Keratinocyte (primary cell): Measurements from ENCODE around the gene L1CAM. TPM values are rescaled to one million over a fixed set of nuclear protein-coding genes. Genes with fewer than 3 reads are reported as not detected.

Experiments
- DNase-seq: peaks from one replicate; pipeline ENCODE4 v3.0.0-alpha.2; 2011; ENCODE audit warnings: low read depth, missing footprints, low spot score
- FAIRE-seq: peaks from 2 replicates; lab custom pipeline; 2011; peaks lifted over from hg19 to GRCh38; lab: Jason Lieb, UNC
- H2AFZ ChIP-seq: 2 replicates; pipeline ENCODE4 v1.6.0; 2012; ENCODE audit warnings: low read length, control low read depth, inconsistent platforms; ENCODE audit not compliant: control insufficient read depth
- H3K27ac ChIP-seq: 2 replicates; pipeline ENCODE4 v1.5.1; 2011; ENCODE audit warnings: low read length; ENCODE audit not compliant: control insufficient read depth, insufficient read depth
- H3K27me3 ChIP-seq: 3 replicates; pipeline ENCODE4 v1.6.0; 2011; ENCODE audit warnings: low read length; ENCODE audit not compliant: control insufficient read depth, insufficient read depth; ENCODE audit errors: extremely low read depth
- H3K36me3 ChIP-seq, 2 experiments: 2 replicates in 1 of 2; 3 replicates in 1 of 2; pipeline ENCODE4 v1.5.1; 2011; ENCODE audit warnings: low read length in 2 of 2, mild to moderate bottlenecking in 1 of 2; ENCODE audit not compliant: control insufficient read depth in 2 of 2, insufficient read depth in 2 of 2; ENCODE audit errors: extremely low read depth in 1 of 2
- H3K4me1 ChIP-seq: 3 replicates; pipeline ENCODE4 v1.5.1; 2011; ENCODE audit warnings: low read length; ENCODE audit not compliant: control insufficient read depth, insufficient read depth; ENCODE audit errors: extremely low read depth
- H3K4me2 ChIP-seq: 3 replicates; pipeline ENCODE4 v1.6.0; 2011; ENCODE audit warnings: low read depth, low read length; ENCODE audit not compliant: control insufficient read depth, insufficient read depth; ENCODE audit errors: extremely low read depth
- H3K4me3 ChIP-seq, 3 experiments: fragments of 200-600 bp in 1 of 3; sonication (generic) in 1 of 3; 2 replicates in 2 of 3; 3 replicates in 1 of 3; pipeline ENCODE4 v1.5.1; 2011 to 2016; ENCODE audit warnings: low read length in 3 of 3, mild to moderate bottlenecking in 3 of 3, control low read depth in 2 of 3, inconsistent platforms in 1 of 3, low read depth in 1 of 3, mixed read lengths in 1 of 3, mixed run types in 1 of 3, moderate library complexity in 1 of 3; ENCODE audit not compliant: control insufficient read depth in 2 of 3, insufficient read depth in 2 of 3; ENCODE audit errors: extremely low read depth in 1 of 3
- H3K79me2 ChIP-seq: 2 replicates; pipeline ENCODE4 v1.6.0; 2012; ENCODE audit warnings: low read length; ENCODE audit not compliant: control insufficient read depth, insufficient read depth
- H3K9ac ChIP-seq: 3 replicates; pipeline ENCODE4 v1.6.0; 2011; ENCODE audit warnings: low read length; ENCODE audit not compliant: control insufficient read depth, insufficient read depth; ENCODE audit errors: extremely low read depth
- H3K9me1 ChIP-seq: 3 replicates; pipeline ENCODE4 v1.6.0; 2011; ENCODE audit warnings: low read length; ENCODE audit not compliant: control insufficient read depth, insufficient read depth; ENCODE audit errors: extremely low read depth
- H3K9me3 ChIP-seq: 2 replicates; pipeline ENCODE4 v1.5.1; 2012; ENCODE audit warnings: low read depth, low read length; ENCODE audit not compliant: control insufficient read depth
- H4K20me1 ChIP-seq: 3 replicates; pipeline ENCODE4 v1.6.0; 2011; ENCODE audit warnings: low read length; ENCODE audit not compliant: control insufficient read depth, insufficient read depth; ENCODE audit errors: extremely low read depth
- EZH2 ChIP-seq: IDR thresholded peaks from one replicate; pipeline ENCODE4 v1.6.1; 2012; ENCODE audit warnings: inconsistent platforms, mild to moderate bottlenecking, low read length, moderate library complexity
- dilution Hi-C: fragments of 300-500 bp; cut with MboI; formaldehyde crosslinking; loops from one replicate; pipeline ENCODE4 v1.7.0; 2020; ENCODE audit warnings: low sequenced_read_pairs; ENCODE audit not compliant: extremely low pct_ligation_motif_present
- polyA plus RNA-seq, 5 experiments: library from polyadenylated mRNA; depleted of rRNA in 3 of 5; stranded (reverse) in 3 of 5; stranded (forward) in 1 of 5; unstranded in 1 of 5; fragments of >200 nt; gene quantifications; 1 replicate in 1 of 5; 2 replicates in 3 of 5; 3 replicates in 1 of 5; pipeline versions ENCODE4 v1.2.1 to v1.2.3, GENCODE V29; 2011 to 2012; ENCODE audit warnings: missing spikeins in 2 of 5, low read depth in 1 of 5, low replicate concordance in 1 of 5
- TF ChIP-seq, protein P1 (sequence below), 3 experiments: IDR thresholded peaks in 1 of 3; conservative IDR thresholded peaks in 1 of 3; optimal IDR thresholded peaks in 1 of 3; 2 replicates in 2 of 3; 3 replicates in 1 of 3; pipeline versions ENCODE3 to v1.5.1; 2011; ENCODE audit warnings: low read length in 3 of 3, mild to moderate bottlenecking in 3 of 3, moderate library complexity in 2 of 3, control low read depth in 1 of 3, inconsistent platforms in 1 of 3; ENCODE audit not compliant: insufficient read depth in 2 of 3; ENCODE audit errors: extremely low read depth in 1 of 3

Gene L1CAM
- polyA plus RNA-seq, 1 donor (not counting 4 experiments of a cell fraction or from before 2014, with no cell fraction given), result 18.2 TPM

DNA sequence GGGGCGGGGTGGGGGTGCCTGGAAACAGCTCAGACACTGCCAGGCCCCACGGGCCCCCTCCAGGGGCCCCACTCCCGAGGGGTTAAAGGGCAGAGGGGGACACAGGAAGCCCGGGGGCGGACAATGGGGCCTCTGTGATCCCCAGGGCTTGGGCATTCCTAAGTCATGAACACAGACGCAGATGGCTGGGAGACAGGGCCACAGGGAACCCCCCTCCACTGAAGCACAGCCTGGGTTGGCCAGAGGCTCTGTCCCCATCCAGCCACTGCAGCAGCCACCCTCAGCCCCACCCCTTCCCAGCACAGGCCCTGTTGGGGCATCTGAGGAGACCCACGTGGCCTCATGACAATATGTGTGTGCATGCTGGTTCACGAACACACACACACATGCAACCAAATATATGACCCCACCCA lies 3.9 kb downstream of the L1CAM start:
- dilution Hi-C loops, result no loop called here
- Histone ChIP-seq H3K9me1 (no peaks in the 10 kb centered on the region), H3K79me2 (no peaks in the 10 kb centered on the region), H3K27ac (no peak overlapping the region), H2AFZ (no peak overlapping the region), H4K20me1 (peaks cover 6% of the 10 kb centered on the region), H3K36me3 (no peaks in the 10 kb centered on the region), H3K4me2 (no peak overlapping the region), H3K4me1 (peaks cover 3% of the 10 kb centered on the region), H3K9ac (no peak overlapping the region), H3K4me3 (no peak overlapping the region), H3K27me3 (peaks cover 42% of the 10 kb centered on the region), H3K9me3 (no peaks in the 10 kb centered on the region)
- no peak for DNase-seq
- TF ChIP-seq, protein P1, sequence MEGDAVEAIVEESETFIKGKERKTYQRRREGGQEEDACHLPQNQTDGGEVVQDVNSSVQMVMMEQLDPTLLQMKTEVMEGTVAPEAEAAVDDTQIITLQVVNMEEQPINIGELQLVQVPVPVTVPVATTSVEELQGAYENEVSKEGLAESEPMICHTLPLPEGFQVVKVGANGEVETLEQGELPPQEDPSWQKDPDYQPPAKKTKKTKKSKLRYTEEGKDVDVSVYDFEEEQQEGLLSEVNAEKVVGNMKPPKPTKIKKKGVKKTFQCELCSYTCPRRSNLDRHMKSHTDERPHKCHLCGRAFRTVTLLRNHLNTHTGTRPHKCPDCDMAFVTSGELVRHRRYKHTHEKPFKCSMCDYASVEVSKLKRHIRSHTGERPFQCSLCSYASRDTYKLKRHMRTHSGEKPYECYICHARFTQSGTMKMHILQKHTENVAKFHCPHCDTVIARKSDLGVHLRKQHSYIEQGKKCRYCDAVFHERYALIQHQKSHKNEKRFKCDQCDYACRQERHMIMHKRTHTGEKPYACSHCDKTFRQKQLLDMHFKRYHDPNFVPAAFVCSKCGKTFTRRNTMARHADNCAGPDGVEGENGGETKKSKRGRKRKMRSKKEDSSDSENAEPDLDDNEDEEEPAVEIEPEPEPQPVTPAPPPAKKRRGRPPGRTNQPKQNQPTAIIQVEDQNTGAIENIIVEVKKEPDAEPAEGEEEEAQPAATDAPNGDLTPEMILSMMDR (optimal IDR thresholded peaks at IDR 0.05 in 1 of 3, IDR thresholded peaks at IDR 0.05 in 1 of 3, conservative IDR thresholded peaks at IDR 0.05 in 1 of 3; ENCODE audit: extremely low read depth in 1 of 3, insufficient read depth in 2 of 3, low read length in 3 of 3), result no peak
- TF ChIP-seq EZH2, result no peak
- no peak for FAIRE-seq

- H3K79me2 ChIP-seq, result no peaks in the 10 kb centered on the region
- dilution Hi-C loops, result no loop called here
- no peak overlapping the region for H3K4me2 ChIP-seq
- no peaks in the 10 kb centered on the region for H3K9me1 ChIP-seq
- peaks cover 3% of the 10 kb centered on the region for H3K4me1 ChIP-seq
- DNase-seq, result no peak
- TF ChIP-seq, protein P1 (optimal IDR thresholded peaks at IDR 0.05 in 1 of 3, IDR thresholded peaks at IDR 0.05 in 1 of 3, conservative IDR thresholded peaks at IDR 0.05 in 1 of 3; ENCODE audit: extremely low read depth in 1 of 3, insufficient read depth in 2 of 3, low read length in 3 of 3), result no peak
- TF ChIP-seq EZH2, result no peak
- H3K27me3 ChIP-seq, result peaks cover 34% of the 10 kb centered on the region
- FAIRE-seq, result no peak
- no peak overlapping the region for H3K4me3 ChIP-seq
- H3K9me3 ChIP-seq, result no peaks in the 10 kb centered on the region
- H3K27ac ChIP-seq, result no peak overlapping the region
- no peak overlapping the region for H3K9ac ChIP-seq
- no peak overlapping the region for H2AFZ ChIP-seq
- no peaks in the 10 kb centered on the region for H3K36me3 ChIP-seq
- peaks cover 6% of the 10 kb centered on the region for H4K20me1 ChIP-seq
Measured at GRCh38 chrX:153881281-153881680, 4.7 kb downstream of the L1CAM start.
